HG02610 (cell line): ENCODE results near the gene ZG16.
"Not testable (repeated sequence)": the region's sequence is repeated elsewhere in the genome, so short reads cannot be mapped to it uniquely, and the experiment has no call there.

Experiments
- ATAC-seq: cut with Tn5 transposase; IDR thresholded peaks from one replicate; pipeline ENCODE4 v1.9.1; 2021; ENCODE audit warnings: mild to moderate bottlenecking, moderate library complexity; ENCODE audit not compliant: unreplicated experiment

Gene ZG16, protein sequence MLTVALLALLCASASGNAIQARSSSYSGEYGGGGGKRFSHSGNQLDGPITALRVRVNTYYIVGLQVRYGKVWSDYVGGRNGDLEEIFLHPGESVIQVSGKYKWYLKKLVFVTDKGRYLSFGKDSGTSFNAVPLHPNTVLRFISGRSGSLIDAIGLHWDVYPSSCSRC

DNA sequence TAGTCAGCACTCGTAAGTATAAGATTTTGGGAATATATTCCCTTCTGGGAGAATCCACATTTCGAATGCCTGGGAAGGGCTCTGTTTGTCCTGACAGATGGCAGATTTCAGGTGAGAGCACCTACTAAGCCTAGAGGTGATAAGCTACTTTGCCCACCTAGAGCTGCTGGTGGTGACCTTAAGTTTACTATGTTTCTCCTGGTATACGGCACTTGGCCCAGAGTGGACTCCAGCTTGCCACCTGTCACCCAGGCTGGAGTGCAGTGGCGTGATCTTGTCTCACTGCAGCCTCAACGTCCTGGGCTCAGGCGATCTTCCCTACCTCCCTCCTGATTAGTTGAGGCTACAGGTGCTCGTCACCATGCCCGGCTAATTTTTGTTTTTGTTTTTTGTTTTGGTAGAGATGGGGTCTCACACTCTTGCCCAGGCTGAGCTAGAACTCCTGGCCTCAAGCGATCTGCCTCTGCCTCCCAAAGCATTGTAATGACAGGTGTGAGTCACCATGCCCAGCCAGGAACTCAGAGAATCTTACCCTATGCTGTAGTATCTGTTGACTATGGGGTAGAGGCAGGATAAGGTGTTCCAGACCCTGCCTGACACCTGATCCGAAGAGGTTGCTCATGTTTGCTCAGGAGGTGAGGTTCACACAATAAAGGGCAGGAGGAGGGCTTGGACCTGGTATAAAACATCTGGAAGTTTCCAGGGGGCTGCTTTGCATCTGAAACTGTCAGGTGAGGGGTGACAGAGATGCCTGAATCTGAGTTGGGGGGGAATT is at the start of gene ZG16:
TSS of gene ZG16 (plus strand) at position 681 of the 775 bp plus-strand sequence. CDS start 1,011 bp downstream, outside the sequence.
- ATAC-seq, result no peak

DNA sequence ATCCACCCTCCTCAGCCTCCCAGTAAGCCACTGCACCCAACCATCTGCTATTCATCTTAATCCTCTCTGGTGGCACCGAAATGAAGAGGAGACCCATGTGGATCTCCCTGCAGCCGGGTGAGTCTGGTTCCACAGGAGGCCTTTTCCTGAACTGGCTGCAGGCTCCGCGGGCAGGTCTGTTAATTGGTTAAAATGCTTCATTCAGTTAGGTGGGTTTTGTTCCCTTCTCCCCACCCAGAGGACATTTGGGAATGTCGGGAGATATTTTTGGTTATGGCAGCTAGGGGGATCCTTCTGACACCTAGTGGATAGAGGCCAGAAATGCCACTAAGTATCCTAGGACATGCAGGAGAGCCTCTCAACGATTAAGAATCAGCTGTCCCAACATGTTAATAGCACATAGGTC is 48.9 kb upstream of the ZG16 start:
- ATAC-seq, result no peak

DNA sequence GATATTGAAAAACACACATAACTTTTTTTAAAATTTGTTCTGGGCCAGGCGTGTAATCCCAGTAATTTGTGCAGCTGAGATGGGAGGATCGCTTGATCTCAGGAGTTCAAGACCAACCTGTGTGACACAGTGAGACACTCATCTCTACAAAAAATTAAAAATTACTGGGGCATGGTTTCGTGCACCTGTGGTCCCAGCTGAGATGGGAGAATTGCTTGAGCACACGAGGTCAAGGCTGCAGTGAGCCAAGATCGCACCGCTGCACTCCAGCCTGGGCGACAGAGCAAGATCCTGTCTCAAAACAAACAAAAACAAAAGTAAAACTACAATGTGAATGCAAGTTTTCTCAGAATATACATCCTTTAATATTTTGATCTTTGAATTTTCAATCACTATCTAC is 47.4 kb upstream of the ZG16 start:
- no peak for ATAC-seq

DNA sequence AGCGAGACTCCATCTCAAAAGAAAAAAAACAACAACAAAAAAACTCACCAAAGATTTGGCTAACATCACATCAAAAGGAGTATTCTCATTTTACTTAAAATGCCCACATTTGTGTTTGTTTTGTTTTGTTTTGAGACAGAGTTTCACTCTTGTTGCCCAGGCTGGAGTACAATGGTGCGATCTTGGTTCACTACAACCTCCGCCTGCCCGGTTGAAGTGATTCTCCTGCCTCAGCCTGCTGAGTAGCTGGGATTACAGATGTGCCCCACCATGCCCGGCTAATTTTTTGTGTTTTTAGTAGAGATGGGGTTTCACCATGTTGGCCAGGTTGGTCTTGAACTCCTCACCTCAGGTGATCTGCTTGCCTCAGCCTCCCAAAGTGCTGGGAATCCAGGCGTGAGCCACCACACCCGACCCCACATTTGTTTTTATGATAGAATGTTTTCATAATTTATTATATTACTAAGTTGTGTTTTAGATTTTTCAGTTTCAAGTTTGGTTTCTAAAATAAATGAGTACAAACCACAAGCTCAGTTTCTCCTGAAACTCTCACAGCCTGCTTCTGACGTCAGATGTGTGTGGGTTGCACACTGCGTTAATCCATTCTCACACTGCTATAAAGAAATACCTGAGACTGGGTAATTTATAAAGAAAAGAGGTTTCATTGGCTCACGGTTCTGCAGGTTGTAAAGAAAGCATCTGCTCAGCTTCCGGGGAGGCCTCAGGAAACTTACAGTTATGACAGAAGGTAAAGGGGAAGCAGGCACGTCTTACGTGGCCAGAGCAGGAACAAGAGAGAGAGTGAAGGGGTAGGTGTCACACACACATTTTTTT is 46.1 kb upstream of the ZG16 start:
- ATAC-seq, result peak; percentile 54

DNA sequence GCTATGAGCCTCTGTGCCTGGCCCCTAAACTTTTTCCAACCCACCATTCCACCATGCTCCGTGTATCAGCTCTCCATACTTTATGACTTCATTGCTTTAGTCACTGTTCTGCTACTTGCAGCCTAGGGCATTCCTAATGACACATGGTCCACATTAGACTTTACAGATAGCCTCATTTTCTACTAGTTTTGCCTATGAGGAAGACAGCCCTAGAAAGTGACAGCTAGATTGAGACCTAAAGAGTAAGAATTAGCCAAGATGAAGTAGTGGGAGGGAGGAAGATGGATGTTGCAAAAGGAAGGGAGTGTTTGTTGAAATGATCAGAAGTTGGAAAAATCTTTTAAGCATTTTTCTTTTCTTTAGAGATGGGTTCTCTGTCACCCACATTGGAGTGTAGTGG is 43.3 kb upstream of the ZG16 start:
- ATAC-seq, result no peak

DNA sequence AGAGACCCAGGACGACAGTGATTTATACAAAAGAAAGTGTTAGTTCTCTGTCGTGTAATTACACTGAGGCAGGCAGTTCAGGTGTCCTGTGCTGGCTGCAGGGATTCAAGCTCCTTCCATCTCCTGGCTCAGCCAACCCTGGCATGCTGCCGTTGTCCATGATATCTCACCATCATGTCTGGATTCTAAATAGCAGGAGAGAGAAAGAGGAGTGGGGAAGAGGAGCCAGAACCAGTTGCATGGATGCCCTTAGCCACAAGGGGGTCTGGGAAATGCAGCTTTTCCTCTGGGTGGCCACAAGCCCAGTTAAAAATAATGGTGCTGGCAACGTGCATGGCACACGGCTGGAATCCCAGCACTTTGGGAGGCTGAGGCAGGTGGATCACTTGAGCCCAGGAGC is 41.9 kb upstream of the ZG16 start:
- ATAC-seq, result no peak

DNA sequence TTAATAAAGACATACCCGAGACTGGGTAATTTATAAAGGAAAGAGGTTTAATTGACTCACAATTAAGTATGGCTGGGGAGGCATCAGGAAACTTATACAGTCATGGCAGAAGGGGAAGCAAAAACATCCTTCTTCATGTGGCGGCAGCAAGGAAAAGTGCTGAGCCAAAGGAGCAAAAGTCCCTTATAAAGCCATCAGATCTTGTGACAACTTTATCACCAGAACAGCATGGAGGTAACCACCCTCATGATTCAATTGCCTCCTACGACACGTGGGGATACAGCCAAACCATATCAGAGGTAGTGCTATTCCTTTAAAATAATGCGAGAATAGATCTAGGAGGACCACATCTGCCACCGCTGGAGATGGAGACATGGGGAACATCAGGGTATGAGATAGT is 41.3 kb upstream of the ZG16 start:
- ATAC-seq, result no peak

DNA sequence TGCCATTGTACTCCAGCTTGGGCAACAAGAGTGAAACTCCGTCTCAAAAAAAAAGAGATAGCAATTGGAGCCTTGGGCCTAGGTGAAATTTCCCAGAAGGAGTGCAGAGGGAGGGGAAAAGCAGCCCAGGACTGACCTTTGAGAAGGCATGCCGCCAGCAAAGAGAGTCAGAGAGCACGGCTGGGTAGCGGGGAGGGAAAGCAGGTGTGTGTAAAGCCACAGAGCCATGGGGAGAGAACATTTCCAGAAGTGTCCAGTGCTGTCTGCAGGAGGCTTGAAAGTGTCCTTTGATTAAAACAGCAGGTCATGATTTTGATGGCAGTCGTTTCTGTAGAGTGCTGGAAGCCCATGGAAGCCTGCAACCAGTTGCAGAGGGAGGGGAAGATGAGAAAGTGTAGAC is 40.3 kb upstream of the ZG16 start:
- ATAC-seq, result no peak

DNA sequence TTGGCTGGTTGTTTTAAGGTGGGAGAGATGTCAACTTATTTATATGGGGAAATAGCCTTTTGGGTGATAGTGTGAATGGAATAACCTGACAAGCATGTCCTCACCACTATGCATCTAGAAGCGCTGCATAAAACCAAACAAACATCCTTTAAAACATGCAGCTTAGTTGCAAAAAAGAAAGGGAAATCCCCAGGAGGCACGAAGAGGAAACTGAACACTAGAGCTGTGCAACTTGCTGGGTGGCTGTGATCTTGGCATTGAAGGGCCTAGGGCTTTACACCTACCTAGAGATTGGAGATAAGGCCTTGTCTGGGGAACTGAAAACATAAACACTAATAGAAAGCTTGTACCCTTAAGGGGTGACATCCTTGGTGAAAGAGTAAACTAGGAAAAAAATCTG is 39.5 kb upstream of the ZG16 start:
- no peak for ATAC-seq

DNA sequence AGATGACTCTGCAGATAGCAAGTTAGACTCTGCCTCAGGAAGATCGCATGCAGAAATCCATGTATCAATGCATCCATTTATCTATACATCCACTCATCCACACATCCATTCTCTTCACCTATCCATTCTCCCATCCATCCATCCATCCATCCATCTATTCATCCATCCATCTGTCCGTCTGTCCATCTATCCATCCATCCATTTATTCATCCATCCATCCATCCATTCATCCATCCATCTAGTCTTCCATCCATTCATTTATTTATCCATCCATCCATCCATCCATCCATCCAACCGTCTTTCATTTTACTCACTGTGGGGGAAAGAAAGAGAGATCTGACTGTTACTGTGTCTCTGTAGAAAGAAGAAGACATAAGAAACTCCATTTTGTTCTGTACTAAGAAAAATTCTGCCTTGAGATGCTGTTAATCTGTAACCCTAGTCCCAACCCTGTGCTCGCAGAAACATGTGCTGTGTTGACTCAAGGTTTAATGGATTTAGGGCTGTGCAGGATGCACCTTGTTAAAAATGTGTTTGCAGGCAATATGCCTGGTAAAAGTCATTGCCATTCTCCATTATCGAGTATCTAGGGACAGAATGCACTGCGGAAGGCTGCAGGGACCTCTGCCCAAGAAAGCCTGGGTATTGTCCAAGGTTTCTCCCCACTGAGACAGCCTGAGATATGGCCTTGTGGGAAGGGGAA is 38.0 kb upstream of the ZG16 start:
- not testable (repeated sequence) for ATAC-seq

DNA sequence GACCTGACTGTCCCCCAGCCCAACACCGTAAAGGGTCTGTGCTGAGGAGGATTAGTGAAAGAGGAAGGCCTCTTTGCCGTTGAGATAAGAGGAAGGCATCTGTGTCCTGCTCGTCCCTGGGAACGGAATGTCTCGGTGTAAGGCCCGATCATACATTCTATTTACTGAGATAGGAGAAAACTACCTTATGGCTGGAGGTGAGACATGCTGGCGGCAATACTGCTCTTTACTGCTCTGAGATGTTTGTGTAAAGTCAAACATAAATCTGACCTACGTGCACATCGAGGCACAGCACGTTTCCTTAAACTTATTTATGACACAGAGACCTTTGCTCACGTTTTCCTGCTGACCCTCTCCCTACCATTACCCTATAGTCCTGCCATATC is 37.4 kb upstream of the ZG16 start:
- ATAC-seq, result not testable (repeated sequence)

DNA sequence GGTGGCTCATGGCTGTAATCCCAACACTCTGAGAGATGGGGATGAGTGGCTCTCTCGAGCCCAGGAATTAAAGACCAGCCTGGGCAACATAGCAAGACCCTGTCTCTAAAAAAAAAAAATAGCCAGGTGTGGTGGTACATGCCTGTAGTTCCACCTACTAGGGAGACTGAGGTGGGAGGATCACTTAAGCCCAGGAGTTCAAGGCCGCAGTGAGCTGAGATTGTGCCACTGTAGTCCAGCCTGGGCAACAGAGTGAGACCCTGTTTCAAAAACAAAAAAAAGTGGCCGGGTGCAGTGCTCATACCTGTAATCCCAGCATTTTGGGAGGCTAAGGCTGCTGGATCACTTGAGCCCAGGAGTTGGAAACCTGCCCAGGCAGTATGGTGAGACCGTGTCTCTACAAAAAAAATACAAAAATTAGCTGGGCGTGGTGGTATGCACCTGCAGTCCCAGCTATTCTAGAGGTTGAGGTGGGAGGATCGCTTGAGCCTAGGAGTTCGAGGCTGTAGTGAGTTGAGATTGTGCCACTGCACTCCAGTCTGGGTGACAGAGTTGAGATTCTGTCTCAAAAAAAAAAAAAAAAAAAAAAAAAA is 35.3 kb upstream of the ZG16 start:
- ATAC-seq, result no peak

DNA sequence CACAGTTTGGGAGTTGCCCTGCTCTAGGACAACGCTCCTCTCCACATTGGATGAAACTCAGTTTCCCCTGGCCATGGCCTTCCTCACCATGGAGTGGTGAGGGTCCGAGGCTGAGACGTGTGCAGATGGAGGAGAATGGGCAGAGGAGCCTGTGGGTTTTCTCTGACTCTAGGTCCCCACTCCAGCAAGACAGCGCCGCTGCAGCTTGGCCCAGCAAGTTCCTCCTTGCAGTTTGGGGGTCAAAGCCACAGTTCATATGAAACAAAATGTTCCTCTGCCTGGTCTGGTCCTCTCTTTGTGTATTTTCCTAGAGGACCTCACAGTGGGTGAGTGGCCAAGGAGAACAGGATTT is 34.6 kb upstream of the ZG16 start:
- no peak for ATAC-seq

DNA sequence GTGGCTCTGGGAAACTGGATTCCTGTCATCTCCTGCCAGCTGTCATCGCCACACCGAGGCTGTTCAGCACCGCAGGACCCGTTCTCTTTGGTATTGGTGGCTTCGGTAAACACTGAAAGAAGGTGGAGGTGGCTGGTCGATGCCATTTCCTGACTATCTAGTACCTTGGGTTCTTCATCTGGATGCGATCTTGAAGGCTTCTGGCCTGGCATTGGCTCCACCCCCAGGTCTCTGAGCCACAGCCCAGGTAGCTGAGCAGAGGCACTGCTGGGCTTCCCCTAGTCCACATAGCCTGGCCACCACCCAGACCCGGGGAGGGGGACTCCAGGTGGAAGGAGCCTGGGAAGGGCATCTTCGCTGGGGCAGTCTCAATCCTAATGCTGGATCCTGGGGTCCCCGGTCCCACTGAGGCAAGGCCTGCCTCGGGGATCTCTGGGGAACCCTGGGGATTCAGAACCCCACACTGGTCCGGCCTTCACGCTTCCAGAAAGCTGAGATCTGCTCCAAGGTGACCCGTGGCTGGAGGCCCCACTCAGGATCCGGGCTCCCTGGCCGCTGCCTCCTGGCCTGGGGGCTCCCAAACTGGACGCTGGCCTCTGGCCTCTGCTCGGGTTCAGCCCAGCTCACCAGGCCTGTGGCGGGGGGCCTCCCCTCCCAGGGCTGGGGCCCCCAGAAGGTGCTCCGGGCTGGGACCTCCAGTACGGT is 34.1 kb upstream of the ZG16 start:
- no peak for ATAC-seq

DNA sequence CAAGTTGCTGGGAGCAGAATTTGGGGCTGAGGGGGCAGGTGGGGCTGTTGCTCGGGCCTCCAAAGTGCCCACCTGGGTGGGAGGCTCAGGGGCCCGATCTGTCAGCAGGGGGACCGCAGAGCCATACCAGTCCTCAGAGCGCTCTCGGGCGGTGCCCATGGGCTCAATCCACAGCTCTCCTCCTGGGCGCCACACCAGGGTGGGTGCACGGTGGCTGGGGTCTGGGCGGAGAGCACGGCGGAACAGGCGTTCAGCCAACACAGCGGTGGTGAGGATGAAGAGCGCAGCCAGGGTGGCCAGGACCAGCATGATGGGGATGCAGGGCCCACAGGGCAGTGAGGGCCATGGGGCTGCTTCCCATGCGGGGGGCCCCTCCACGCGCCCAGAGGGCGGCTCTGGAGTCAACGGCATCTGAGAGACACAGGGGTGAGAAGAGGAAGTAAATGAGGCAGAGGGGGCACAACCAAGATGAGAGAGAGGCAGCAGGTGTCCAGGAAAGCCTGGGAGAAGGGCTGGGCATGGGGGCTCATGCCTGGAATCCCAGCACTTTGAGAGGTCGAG is 33.4 kb upstream of the ZG16 start:
- no peak for ATAC-seq

DNA sequence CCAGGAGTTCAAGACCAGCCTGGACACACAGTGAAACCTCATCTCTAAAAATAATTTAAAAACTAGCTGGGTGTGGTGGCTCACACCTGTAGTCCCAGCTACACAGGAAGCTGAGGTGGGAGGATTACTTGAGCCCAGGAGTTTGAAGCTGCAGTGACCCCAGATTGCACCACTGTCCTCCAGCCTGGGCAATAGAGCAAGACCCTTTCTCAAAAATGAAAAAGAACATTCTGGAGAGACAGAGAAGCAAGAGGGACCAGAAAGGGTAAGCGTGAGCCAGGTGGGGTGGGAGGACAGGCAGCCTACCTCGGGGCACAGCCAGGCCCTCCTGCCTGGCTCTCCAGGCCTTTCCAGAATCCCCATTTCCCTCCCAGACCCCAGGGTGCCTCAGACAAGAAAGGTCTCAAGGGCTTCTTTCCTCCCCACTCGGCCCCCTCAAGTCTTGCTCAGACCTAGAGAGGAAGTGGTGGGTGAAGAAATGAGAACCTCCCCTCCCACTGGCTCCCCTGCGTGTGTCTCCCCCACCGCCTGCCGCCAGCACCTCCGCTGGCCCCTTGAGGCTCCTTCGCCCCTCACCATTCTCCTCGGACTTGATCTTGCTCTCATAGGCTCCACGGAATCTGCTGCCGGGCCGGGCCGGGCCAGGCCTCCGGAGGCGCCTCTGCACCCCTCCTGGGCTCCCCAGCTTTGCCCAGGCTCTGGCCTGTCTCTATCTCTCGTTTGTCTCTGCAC is 32.8 kb upstream of the ZG16 start:
- ATAC-seq, result peak; percentile 34

DNA sequence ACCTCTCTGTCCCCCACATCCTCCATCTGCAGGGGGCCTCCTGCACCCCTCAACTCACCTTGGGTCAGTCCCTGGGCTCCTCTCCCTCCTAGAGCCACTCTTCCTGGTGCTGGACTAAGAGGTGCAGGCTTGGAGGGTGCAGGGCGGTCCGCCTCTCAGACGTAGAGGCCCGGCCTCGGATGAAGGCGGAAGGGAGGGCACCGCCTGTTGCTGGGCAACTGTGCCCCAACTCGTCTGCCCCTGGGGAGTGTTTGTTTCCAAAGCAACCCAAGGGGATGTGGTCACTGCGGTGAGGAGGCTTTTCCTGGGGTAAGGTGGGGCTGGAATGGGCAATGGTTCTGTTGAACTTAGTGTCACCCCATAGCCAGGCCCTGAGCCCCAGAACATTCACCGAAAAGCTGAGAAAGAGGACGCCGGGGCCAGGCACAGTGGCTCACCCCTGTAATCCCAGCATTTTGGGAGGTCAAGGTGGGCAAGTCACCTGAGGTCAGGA is 32.2 kb upstream of the ZG16 start, which contains the start of gene C16orf54:
TSS of gene C16orf54 (minus strand) at position 138 of the 493 bp plus-strand sequence. CDS start 1,039 bp downstream, outside the sequence.
- ATAC-seq, result peak; percentile 64

DNA sequence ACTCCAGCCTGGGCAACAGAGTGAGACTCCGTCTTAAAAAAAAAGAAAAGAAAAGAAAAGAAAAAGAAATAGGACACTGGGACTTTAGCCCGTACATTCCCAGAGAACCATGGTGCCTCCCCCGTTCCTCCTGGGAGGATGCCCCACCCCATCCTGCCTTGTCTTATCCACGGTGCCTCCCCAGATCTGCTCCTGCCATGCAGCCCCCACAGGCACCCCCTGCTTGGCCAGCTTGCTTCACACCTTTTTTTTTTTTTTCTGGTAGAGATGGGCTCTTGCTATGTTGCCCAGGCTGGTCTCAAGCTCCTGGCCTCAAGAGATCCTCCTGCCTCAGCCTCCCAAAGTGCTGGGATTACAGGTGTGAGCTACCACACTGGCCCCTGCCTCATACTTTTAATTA is 31.5 kb upstream of the ZG16 start:
- not testable (repeated sequence) for ATAC-seq
